Stimulated activated CD8-positive, alpha-beta memory T cell treated with anti-CD3 and anti-CD28 coated beads, Interleukin-12 subunit alpha, Interleukin-12 subunit beta, amount 100 ng/mL, for 1 hour (primary cell): ENCODE results near the gene DDR2.
"Not testable (repeated sequence)": the region's sequence is repeated elsewhere in the genome, so short reads cannot be mapped to it uniquely, and the experiment has no call there.

Experiments used
- DNase-seq: peaks from one replicate; pipeline ENCODE4 v3.0.0-alpha.2; 2020; ENCODE audit warnings: low read depth

The DDR2 gene

DNA sequence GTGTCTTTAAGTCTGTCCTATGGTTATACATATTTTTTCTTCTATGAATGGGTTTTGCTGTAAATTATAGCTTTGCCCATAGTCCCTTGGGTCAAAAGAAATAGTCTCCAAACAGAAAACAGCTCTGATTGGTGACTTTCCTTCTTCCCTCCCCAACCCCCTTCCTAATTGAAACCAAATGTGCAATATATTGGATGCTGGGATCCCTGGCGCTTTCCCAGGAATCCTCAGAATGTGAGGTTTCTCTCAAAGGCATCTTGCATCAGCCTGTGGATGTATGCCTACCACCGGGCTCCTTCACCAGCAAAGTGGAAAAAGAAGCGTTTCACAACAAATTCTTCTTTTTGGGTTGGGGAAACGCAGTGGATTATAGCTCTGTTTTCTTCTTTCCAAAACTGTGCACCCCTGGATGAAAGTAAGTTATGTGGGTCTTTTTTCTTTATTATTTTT is at the start of gene DDR2:
Gene DDR2, plus strand, starts transcription at position 248 of the 450 bp plus-strand sequence. CDS start 86,600 bp downstream, outside the sequence.
- no peak for DNase-seq

DNA sequence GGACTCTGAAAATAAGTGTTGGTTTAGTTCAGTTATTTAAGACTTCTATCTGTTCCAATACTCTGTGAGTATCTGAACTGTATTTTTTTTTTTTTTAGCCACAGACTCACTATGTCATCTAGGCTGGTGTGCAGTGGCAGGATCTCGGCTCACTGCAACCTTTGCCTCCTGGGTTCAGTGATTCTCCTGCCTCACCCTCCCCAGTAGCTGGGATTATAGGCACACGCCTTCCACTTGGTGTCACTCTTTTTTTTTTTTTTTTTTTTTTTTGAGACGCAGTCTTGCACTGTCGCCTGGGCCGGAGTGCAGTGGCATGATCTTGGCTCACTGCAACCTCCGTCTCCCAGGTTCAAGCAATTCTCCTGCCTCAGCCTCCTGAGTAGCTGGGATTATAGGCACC is 49.4 kb upstream of the DDR2 start:
- not testable (repeated sequence) for DNase-seq

DNA sequence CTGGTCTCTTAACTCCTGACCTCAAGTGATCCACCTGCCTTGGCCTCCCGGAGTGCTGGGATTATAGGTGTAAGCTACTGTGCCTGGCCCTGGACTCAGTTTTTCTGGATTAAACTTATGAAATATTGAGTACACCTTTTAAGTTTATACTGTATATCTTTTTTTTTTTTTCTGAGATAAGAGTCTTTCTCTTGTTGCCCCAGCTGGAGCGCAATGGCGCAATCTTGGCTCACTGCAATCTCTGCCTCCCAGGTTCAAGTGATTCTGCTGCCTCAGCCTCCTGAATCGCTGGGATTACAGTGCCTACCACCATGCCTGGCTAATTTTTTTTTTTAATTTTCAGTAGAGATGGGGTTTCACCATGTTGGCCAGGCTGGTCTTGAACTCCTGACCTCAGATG is 47.2 kb upstream of the DDR2 start:
- DNase-seq = not testable (repeated sequence)

DNA sequence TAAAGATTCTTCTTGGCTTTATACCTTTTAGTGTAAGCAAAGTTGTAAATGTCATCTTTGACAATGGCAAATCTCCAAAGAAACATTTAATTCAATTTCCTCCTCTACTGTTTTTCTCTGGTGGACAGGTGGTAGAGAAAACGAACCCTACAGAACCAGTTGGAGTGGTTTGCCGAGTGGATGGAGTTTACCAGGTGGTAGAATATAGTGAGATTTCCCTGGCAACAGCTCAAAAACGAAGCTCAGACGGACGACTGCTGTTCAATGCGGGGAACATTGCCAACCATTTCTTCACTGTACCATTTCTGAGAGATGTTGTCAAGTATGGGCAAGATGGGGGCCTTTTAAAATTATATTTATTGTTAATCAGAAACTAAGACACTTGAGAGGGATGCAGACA is 44.9 kb upstream of the DDR2 start:
- no peak for DNase-seq

DNA sequence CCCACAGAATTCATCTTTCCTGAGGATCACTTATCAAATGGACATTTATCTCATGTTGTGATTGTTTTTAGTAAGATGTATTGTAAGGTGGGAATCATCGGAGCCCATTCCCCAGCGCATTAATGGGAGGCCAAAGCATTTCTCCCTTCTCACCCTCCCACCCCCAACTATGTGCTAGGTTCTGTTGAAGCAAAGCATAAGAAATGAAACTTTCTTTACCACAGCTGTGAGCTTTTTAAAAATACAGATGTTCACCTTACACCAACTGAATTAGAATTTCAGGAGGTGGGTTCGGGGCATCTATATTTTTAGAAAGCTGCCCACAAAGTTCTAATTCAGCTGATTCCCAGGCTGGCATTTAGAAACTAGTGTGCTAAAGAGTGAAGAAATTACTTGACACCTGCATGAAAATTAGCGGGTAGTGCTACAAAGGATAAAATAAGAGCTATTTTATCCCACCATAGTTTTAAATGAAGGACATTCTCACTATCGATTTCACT is 44.5 kb upstream of the DDR2 start:
- DNase-seq = no peak

DNA sequence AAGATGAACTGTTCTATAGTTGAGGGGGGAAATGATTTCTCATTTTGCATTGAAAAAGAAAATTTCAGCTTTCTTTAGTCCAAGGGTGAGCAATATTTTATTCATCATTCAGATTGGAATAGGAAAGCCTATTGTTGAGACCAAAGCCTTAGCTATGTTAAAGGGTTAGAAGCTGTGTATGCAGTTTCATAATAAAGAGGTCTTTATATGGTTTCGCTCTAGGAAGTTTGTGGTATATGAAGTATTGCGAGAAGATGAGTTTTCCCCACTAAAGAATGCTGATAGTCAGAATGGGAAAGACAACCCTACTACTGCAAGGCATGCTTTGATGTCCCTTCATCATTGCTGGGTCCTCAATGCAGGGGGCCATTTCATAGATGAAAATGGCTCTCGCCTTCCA is 42.2 kb upstream of the DDR2 start:
- no peak for DNase-seq

DNA sequence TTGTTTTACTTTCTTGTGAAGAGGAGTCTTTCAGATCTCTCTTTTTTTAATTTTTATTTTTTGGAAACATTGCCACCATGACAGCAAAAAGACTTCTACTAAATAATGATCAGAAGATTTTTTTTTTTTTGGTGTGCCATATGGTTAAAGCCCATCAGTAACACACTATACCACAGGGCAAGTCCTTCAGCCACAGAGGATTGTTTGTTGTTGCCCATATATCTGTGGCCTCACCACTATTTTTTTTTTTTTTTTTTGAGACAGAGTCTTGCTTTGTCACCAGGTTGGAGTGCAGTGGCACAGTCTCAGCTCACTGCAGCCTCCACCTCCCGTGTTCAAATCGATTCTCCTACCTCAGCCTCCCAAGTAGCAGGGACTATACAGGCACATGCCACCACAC is 41.6 kb upstream of the DDR2 start:
- no peak for DNase-seq

DNA sequence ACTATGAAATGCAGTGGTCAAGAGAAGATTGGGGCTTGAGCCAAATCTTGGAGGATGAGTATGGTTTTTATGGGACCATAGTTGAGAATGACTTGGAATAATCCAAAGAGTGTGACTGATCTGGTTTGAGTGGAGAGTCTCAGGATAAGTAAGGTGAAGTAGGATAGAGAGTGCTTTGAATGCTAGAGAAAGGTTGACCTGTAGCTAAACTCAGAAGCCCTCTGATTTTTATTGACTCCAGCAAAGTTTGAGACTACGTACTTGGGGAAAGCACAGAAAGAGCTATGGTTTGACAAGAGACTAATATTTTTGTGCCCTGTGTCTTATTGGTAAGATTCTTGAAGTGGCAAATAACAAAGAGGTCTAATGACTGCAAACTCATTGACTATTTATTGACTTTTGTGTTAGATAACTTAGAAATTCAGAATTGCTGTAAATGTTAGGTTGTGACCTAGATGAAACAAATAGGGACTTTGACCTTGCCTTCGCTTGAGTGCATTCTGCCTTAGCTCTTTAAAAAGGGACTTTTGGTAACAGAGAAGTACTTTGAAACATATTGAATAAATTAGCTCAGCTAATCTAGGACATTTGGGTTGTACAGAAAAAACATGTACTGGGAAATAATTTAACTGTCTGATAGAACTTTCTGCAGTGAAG is 35.6 kb upstream of the DDR2 start:
- DNase-seq = no peak

DNA sequence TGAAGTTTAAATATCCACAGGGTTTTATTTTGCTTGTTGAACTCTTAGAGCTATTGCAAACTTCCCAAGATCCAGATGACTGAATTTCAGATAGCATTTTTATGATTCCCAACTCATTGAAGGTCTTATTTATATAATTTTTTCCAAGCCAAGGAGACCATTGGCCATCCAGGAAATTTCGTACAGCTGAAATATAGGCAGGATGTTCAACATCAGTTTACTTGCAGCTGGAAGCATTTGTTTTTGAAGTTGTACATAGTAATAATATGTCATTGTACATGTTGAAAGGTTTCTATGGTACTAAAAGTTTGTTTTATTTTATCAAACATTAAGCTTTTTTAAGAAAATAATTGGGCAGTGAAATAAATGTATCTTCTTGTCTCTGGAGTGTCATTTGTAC is 32.8 kb upstream of the DDR2 start:
- no peak for DNase-seq

DNA sequence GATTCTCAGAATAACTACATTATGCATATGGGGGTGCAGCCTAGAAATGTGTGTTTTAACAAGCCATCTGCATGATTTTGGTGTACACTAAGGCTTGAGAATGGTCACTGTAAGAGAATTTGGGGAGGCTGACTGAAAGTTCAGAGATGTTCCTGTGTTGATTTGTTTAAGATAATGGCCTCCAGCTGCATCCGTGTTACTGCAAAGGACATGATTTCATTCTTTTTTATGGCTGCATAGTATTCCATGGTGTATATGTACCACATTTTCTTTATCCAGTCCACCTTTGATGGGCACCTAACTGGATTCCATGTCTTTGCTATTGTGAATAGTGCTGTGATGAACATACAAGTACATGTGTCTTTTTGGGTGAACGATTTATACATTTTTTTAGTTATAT is 29.1 kb upstream of the DDR2 start:
- not testable (repeated sequence) for DNase-seq

DNA sequence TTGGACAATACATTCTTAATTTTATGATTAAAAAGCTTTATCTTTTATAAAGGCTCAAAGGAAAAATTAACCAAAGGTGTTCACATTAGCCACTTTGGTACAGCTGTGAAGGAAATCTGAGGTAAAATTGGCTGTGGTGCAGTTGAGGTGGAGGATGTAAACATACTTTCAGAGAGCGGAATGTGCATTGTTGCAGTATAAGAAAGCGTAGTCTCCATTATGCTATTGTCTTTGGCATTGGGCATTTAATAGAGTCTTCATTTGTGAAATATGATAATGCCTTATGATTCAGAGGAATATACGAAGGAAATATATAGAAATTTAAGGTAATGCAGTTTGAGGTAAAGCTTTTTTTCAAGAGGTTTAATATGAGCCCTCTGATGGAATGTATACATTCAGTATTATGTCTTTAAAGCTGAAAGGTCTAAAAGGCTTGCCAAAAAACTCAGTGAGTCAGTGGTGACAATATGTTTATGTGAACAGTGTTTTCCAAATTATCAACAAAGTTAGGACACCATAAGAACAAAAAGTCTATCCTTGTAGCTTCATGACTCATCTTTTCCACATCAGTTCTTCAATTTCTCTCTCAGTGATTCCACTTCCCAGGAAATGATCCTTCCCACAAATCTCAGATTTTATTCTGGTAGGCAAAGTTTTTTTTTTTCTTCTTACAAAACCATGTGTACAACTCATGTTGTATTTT is 26.9 kb upstream of the DDR2 start:
- no peak for DNase-seq

DNA sequence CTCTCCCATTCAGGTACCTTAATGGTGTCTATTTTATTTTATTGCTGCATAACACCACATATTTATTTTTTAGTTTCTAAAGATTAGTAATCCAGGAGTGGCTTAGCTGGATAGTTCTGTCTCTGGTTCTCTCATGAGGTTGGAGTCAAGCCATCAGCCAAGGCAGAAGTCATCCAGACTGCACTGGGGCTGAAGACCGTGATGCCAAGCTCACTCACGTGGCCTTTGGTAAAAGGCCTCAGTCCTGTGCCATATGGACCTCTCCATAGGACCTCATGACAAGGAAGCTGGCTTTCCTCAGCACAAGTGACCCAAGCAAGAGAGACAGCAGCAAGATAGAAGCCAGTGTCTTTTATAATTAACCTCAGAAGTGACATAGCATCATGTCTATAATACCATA is 23.0 kb upstream of the DDR2 start:
- no peak for DNase-seq

DNA sequence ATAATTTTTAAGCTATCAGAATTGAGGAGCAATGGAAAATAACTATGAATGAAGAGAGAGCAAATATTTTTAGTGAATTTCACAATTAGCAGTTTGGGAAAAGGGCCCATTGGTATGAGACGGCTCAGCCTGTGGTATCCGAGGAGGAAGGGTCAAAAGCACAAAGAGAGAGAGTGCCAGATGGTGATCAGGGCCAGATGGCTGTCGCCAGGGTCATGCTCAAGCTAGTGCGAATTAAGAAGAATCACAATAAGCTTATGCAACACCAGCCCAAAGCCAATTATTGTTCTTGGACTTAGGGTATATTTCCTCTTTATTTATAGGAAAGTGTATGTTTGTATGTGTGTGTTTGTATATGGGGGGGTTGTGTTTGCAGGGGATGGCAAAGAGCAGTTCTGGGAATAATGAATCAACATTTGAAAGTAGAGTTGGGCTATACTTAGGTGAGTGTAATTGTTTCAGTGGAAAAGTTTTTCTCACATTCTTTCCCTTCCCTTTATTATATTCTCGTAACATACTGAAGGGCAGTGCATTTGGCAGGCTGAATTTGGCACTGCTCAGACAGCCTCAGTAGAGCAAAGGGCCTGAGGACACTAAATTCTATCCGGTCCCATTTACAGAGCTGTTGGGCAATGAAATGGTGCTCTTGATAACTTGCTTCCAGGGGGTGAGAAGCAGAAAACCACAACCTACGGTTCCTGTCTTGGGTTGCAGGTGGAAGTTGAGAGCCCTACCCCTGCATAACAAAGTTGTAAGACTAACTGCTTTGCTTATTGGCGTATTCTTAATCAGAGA is 19.5 kb upstream of the DDR2 start:
- no peak for DNase-seq

DNA sequence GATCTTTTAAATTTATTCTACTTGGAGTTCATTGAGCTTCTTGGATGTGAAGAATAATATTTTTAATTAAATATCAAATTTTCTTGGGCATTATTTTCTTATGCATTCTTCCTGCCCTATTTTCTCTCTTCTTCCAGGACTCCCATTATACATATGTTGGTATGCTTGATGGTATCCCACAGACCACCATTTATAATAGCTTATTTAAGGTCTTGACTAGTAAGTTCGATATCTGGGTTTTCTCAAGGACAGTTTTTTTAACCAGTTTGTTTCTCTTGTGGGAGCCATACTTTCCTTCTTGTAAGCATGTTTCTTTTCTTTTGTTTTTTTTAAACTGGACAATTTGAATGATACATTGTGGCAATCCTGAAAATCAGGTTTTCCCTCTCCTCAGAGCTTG is 15.4 kb upstream of the DDR2 start:
- no peak for DNase-seq

DNA sequence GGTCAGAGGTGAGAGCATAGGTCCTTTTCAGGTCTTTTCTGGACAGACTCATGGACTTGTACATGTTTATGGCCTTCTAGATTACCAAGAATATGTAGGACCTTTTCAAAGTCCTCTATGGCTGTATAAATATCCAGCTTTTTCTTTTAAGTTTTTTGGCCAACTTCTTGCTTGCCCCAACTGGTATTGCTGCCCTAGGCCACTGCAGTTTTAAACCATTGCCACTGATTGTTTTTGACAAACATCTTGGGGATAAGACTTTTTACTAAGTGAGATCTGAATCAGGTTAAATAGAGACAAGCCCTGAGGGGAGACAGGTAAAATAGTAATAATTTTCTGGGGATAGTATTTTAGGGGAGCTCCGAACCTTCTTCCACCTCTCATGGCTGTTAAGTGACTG is 14.8 kb upstream of the DDR2 start:
- DNase-seq = no peak

DNA sequence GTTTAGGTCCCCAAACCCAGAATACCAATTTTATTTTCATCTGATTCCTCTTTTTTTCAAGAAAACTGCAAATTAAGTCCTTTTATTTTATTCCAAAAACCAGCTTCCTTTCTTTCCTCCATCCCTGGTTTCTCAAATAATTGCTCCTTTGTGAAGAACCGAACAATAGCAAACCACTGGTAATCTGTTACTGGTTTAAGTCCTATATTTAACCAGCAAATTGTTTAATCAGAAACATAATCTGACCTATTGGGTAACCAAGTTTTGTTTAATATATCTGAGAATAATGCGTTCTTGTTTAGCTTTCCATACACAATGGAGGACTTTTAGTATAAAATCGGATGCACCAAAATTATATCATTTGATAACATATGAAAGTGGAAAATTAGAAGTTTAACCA is 13.2 kb upstream of the DDR2 start:
- DNase-seq = no peak

DNA sequence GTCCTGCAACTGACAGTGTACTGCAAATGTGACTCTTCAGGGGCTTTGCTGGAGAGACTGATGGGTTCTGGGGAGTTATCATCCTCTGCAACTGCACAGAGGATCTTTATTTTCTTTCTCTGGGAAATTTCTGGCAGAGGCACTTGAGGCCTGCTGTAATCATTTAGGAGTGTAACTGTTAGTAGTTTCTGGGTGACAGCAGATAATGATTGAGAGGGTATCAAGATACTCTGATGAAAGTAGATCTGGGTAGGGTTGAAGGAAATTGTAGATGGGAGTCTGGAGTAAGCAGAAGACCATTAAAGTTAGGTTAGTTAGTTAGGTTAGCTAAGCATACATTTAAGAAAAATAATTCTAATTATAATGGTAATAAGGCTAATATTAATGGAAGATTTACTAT is 11.0 kb upstream of the DDR2 start:
- DNase-seq = no peak

DNA sequence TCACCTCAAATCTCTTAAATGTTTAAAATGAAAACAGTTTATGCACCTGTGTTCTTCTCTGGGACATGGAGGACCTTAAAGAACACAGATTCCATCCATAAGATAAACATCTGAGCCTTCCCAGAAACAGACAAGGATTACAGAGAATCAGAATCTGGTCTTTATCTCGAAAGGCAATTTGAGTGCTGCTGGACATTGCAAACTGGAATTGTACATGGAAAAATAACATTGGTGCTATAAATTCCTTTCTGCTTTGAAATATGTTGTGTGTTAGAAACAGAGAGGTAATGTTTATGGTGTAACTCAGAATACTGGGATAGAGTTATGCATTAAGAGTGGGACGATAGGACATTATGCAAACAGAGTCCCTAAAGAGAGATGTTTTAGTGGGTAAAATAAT is 6.6 kb upstream of the DDR2 start:
- DNase-seq = no peak

DNA sequence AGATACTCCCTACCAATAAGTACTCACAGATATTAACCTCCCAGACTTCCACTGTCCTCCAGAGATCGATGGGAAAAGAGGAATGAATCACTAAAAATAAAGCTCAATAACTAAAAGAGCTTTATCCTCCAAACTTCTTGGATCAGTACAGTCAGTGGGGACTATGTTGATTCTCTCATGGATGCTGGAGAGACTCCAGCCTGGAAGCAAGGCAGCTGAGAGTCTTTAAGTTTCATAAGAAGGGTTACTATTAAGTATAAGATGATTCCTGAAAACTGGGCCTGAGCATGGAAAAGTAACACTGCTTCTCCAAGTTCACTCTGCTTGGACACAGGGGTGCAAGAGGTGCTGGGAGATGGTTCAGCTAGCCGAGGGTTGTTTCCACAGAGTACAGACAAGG is 6.2 kb upstream of the DDR2 start:
- no peak for DNase-seq

DNA sequence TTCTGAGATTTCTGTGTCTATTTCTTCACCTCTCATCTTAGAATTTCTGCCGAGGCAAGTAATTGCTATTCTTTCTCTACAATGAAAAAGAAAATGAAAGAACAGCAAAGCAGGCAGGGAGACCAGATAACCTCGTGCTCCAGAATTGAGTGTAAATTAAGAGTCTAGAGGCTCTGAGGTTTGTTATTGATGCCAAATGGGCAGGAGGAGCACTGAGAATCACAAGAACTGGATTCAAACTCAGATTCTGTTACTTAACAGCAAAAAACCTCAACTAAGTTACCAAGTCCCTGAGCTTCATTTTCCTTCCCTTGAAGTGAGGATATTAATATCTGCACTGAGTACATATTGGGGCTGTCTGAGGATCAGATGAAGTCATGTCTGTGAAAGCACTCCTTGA is 5.5 kb upstream of the DDR2 start:
- no peak for DNase-seq

DNA sequence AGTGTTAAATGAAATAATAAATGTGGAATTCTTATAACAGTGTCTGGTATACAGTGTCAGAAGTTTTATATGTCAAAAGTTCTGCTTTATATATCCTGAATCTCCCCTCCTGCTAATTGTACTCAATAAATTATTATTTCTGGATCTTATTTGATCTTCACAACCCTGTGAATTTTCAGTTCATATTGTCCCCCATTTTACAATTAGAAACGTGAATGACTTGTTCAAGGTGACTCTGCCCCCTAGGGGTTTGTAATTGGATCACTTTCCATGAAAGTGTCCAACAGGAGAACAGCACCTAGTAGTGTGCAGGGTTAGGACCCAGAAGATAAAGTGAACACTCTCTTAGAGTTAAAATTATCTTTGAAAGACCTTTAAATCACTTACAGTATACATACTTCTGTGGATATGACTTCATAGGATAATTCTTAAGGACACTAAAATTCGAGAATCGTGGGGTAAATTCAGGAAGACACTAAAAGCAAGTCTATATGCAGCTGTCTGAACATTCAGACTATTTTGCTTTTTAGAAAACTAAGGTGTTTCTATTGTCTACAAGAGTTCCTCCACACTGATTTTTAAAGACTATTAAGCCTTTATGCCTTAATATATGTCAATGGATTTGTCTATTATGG is 4.5 kb upstream of the DDR2 start:
- DNase-seq = no peak

DNA sequence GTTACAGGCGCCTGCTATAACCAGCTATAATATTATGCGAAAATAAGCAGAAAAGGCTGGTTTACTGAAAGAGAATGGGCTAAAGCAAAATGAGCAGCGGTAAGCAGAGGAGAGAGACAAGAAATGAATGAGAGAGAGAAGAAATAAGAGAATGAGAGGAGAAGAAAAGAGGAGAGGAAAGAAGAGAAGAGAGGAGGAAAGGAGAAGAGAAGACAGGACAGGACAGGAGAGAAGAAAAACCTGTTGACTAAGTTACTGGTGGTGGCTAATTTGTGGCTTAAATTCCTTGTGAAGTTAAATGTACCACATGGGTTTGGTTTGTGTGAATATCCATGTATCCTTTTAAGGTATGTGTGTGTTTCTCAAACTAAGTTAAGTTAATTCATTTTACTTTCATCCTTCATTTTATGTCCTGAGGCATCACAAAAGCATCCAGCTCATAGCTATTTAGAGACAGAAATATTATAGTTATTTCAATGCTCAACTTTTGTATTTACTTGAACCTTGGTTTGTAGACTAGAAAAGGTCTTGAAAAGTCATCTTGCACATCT is 3.1 kb upstream of the DDR2 start:
- DNase-seq = no peak
